Endothelial cell of hepatic sinusoid (primary cell): ENCODE results near the gene SUPT16H.
"Not testable (repeated sequence)": the region's sequence is repeated elsewhere in the genome, so short reads cannot be mapped to it uniquely, and the experiment has no call there.

Experiments
- in situ Hi-C: cut with HindIII; loops from 2 replicates; pipeline ENCODE4 v1.10.0; 2017; ENCODE audit warnings: low sequenced_read_pairs

Gene SUPT16H

GRCh38 chr14:21383848-21384493 lies at the start of gene SUPT16H:
Gene SUPT16H, minus strand, starts transcription at chr14:21384019. Its CDS starts 92 bp downstream, at chr14:21383927.
- in situ Hi-C loops, result no loop called here

GRCh38 chr14:21431126-21431525 lies 47.3 kb upstream of the SUPT16H start:
- in situ Hi-C loops, result no loop called here

- in situ Hi-C loops, result no loop called here
These were observed 45.1 kb upstream of the SUPT16H start for GRCh38 chr14:21428930-21429329.

GRCh38 chr14:21426692-21427091 lies 42.9 kb upstream of the SUPT16H start:
- in situ Hi-C loops, result no loop called here

- in situ Hi-C loops, result no loop called here
These were observed 35.7 kb upstream of the SUPT16H start for GRCh38 chr14:21419528-21419927.

GRCh38 chr14:21415329-21415728 lies 31.5 kb upstream of the SUPT16H start:
- in situ Hi-C loops, result no loop called here

GRCh38 chr14:21414137-21414631 lies 30.4 kb upstream of the SUPT16H start:
- in situ Hi-C loops, result no loop called here

- in situ Hi-C loops, result no loop called here
These were observed 24.3 kb upstream of the SUPT16H start for GRCh38 chr14:21408147-21408546.

GRCh38 chr14:21406213-21406612 lies 22.4 kb upstream of the SUPT16H start:
- in situ Hi-C loops, result no loop called here

GRCh38 chr14:21405097-21405496 lies 21.3 kb upstream of the SUPT16H start:
- in situ Hi-C loops, result no loop called here

- in situ Hi-C loops, result no loop called here
These were observed 15.6 kb upstream of the SUPT16H start for GRCh38 chr14:21399311-21399870.

GRCh38 chr14:21398901-21399300 lies 15.1 kb upstream of the SUPT16H start:
- in situ Hi-C loops, result no loop called here

- in situ Hi-C loops, result no loop called here
These were observed 11.6 kb upstream of the SUPT16H start for GRCh38 chr14:21395450-21395849.

GRCh38 chr14:21385188-21385904 lies 1.5 kb upstream of the SUPT16H start:
- in situ Hi-C loops, result no loop called here

GRCh38 chr14:21384494-21384851 lies 654 bp upstream of the SUPT16H start:
- in situ Hi-C loops, result no loop called here

- in situ Hi-C loops, result no loop called here
These were observed 652 bp downstream of the SUPT16H start for GRCh38 chr14:21382886-21383847.

- in situ Hi-C loops, result no loop called here
These were observed 1.7 kb downstream of the SUPT16H start for GRCh38 chr14:21382095-21382494.

- in situ Hi-C loops, result no loop called here
These were observed 4.5 kb downstream of the SUPT16H start for GRCh38 chr14:21379338-21379737.

- in situ Hi-C loops, result no loop called here
These were observed 9.8 kb downstream of the SUPT16H start for GRCh38 chr14:21373980-21374379.

GRCh38 chr14:21372814-21373213 lies 11.0 kb downstream of the SUPT16H start:
- in situ Hi-C loops, result not testable (repeated sequence)
